ENCODE results near the gene FDX2.

DNA sequence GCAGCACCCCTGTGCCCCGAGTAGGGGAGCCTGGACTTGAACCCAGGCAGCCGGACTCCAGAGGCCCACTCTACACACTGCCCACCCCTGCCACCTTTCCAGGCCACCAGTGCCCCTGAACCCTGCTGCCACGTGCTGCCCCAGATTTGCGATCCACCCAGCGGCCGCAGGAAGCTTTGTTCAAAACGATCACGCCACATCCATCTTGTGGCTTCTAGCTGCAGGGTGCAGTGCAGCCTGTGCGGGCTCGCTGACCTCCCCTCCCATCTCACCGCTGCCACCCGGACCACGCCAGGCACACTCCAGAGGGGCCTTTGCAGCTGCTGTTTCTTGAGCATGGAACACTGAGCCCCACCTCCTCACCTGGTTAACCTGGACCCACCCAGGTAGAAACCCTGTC, 13.7 kb upstream of the FDX2 start:
- TF ChIP-seq, protein P1, sequence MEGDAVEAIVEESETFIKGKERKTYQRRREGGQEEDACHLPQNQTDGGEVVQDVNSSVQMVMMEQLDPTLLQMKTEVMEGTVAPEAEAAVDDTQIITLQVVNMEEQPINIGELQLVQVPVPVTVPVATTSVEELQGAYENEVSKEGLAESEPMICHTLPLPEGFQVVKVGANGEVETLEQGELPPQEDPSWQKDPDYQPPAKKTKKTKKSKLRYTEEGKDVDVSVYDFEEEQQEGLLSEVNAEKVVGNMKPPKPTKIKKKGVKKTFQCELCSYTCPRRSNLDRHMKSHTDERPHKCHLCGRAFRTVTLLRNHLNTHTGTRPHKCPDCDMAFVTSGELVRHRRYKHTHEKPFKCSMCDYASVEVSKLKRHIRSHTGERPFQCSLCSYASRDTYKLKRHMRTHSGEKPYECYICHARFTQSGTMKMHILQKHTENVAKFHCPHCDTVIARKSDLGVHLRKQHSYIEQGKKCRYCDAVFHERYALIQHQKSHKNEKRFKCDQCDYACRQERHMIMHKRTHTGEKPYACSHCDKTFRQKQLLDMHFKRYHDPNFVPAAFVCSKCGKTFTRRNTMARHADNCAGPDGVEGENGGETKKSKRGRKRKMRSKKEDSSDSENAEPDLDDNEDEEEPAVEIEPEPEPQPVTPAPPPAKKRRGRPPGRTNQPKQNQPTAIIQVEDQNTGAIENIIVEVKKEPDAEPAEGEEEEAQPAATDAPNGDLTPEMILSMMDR (conservative IDR thresholded peaks at IDR 0.05; ENCODE audit: low read depth, low read length), result no peak
- TF ChIP-seq EZH2 (IDR thresholded peaks at IDR 0.05; ENCODE audit: low read length, unreplicated experiment), result no peak
